GM12878 (cell line): ENCODE results near the gene GPR17. TPM values are rescaled to one million over a fixed set of nuclear protein-coding genes. Genes with fewer than 3 reads are reported as not detected.

Experiments used
- ATAC-seq: fragments of 200-7000 bp; cut with Tn5 transposase; 3 replicates; pipeline ENCODE4 v1.9.1; 2020; ENCODE audit warnings: mild to moderate bottlenecking, moderate library complexity
- BruUV-seq: library from RNA; stranded (reverse); fragments of 400-500 nt; replicated peaks from 2 replicates; lab custom pipeline; 2021; lab: Mats Ljungman, UMichigan
- CTCF ChIA-PET: fragments of 300-600 bp; sonication (Branson Sonifier 250); formaldehyde crosslinking; extraction: SDS; loops from one replicate; lab custom pipeline; 2021; ENCODE audit warnings: inconsistent platforms; lab: Yijun Ruan, JAX
- POLR2A ChIA-PET: fragments of 350-600 bp; formaldehyde crosslinking; extraction: SDS; loops from one replicate; lab custom pipeline; 2021; ENCODE audit warnings: inconsistent platforms; lab: Charles Lee
- RAD21 ChIA-PET: fragments of 300-600 bp; sonication (Branson Sonifier 250); formaldehyde crosslinking; loops from one replicate; lab custom pipeline; 2023; ENCODE audit warnings: antibody characterized with exemption; ENCODE audit not compliant: unreplicated experiment; lab: Charles Lee
- SMC1A ChIA-PET: fragments of 300-600 bp; sonication (Branson Sonifier 250); formaldehyde crosslinking; loops from one replicate; lab custom pipeline; 2023; ENCODE audit not compliant: unreplicated experiment, uncharacterized antibody; lab: Charles Lee
- DNase-seq: peaks from one replicate; pipeline ENCODE4 v3.0.0-alpha.2; 2011; ENCODE audit warnings: low read depth, low spot score
- FAIRE-seq: peaks from 3 replicates; lab custom pipeline; 2011; peaks lifted over from hg19 to GRCh38; lab: Jason Lieb, UNC
- H2AFZ ChIP-seq: 2 replicates; pipeline ENCODE4 v1.6.0; 2011; ENCODE audit warnings: low read depth, low read length, control low read depth; ENCODE audit not compliant: control insufficient read depth
- H3K27ac ChIP-seq: 2 replicates; pipeline ENCODE4 v1.5.1; 2011; ENCODE audit warnings: control low read depth; ENCODE audit not compliant: control insufficient read depth, insufficient read depth
- H3K27me3 ChIP-seq, 2 experiments: replicated peaks in 1 of 2; 2 replicates each; pipeline versions ENCODE4 v1.6.0 to v1.6.1; 2011; ENCODE audit warnings: low read length in 1 of 2; ENCODE audit not compliant: control insufficient read depth in 2 of 2, insufficient read depth in 2 of 2
- H3K36me3 ChIP-seq, 2 experiments: 2 replicates each; pipeline ENCODE4 v1.5.1; 2011; ENCODE audit warnings: low read length in 1 of 2; ENCODE audit not compliant: control insufficient read depth in 2 of 2, insufficient read depth in 2 of 2
- H3K4me1 ChIP-seq: 2 replicates; pipeline ENCODE4 v1.6.1; 2011; ENCODE audit warnings: mild to moderate bottlenecking, low read length, moderate library complexity, mixed read lengths; ENCODE audit not compliant: control insufficient read depth, insufficient read depth
- H3K4me2 ChIP-seq: 2 replicates; pipeline ENCODE4 v1.6.0; 2011; ENCODE audit warnings: control low read depth; ENCODE audit not compliant: control insufficient read depth, insufficient read depth
- H3K4me3 ChIP-seq: fragments of 200-600 bp; sonication (generic); 2 replicates; pipeline ENCODE4 v1.5.1; 2016
- H3K79me2 ChIP-seq: 2 replicates; pipeline ENCODE4 v1.6.0; 2011; ENCODE audit warnings: low read length; ENCODE audit not compliant: control insufficient read depth, insufficient read depth
- H3K9ac ChIP-seq: 2 replicates; pipeline ENCODE4 v1.8.0; 2011; ENCODE audit warnings: low read length, control low read depth, mixed read lengths; ENCODE audit not compliant: control insufficient read depth, insufficient read depth
- H3K9me3 ChIP-seq: replicated peaks from 3 replicates; pipeline ENCODE4 v1.5.1; 2011; ENCODE audit warnings: mild to moderate bottlenecking, low read length; ENCODE audit not compliant: control insufficient read depth, insufficient read depth
- H4K20me1 ChIP-seq: 2 replicates; pipeline ENCODE4 v1.6.0; 2011; ENCODE audit not compliant: control insufficient read depth, insufficient read depth
- CBFB ChIP-seq: IDR thresholded peaks from 2 replicates; pipeline ENCODE4 v1.6.1; 2016; ENCODE audit warnings: antibody characterized with exemption, low read depth
- MEF2A ChIP-seq: IDR thresholded peaks from 2 replicates; pipeline ENCODE4 v1.6.1; 2011; ENCODE audit warnings: low read depth, mild to moderate bottlenecking, low read length, moderate library complexity; ENCODE audit not compliant: insufficient read depth
- MTA2 ChIP-seq: fragments of 450-650 bp; IDR thresholded peaks from 2 replicates; pipeline ENCODE4 v1.6.1; 2016; ENCODE audit warnings: low read depth, mild to moderate bottlenecking, moderate library complexity
- NBN ChIP-seq: fragments of 450-650 bp; IDR thresholded peaks from 2 replicates; pipeline ENCODE4 v1.6.1; 2016
- NFIC ChIP-seq: IDR thresholded peaks from 2 replicates; pipeline ENCODE4 v1.6.1; 2012; ENCODE audit warnings: low read depth, mild to moderate bottlenecking, inconsistent platforms, low read length, moderate library complexity
- RELA ChIP-seq: fragments of 450-650 bp; IDR thresholded peaks from 2 replicates; pipeline ENCODE4 v1.8.0; 2014; ENCODE audit warnings: borderline replicate concordance; ENCODE audit not compliant: partially characterized antibody
- SRF ChIP-seq, 2 experiments: IDR thresholded peaks; 2 replicates each; pipeline ENCODE4 v1.6.1; 2011; ENCODE audit warnings: low read depth in 2 of 2, low read length in 2 of 2, mild to moderate bottlenecking in 1 of 2, moderate library complexity in 1 of 2
- TCF12 ChIP-seq: IDR thresholded peaks from 2 replicates; pipeline ENCODE4 v1.6.1; 2011; ENCODE audit warnings: low read depth, mild to moderate bottlenecking, low read length
- WGBS: methylation state at CpG from one replicate; pipeline ENCODE4 v1.1.6; 2016; ENCODE audit warnings: low lambda C conversion rate; ENCODE audit not compliant: insufficient replicate concordance, insufficient coverage; ENCODE audit errors: missing lambda C conversion rate; 5-methylcytosine and 5-hydroxymethylcytosine counted together
- in situ Hi-C: fragments of 300-500 bp; cut with MboI; formaldehyde crosslinking; loops from 9 replicates; pipeline ENCODE4 v1.14.3; 2018; ENCODE audit warnings: mixed read lengths
- intact Hi-C: fragments of 100-400 bp; cut with micrococcal nuclease; formaldehyde crosslinking; loops from one replicate; pipeline ENCODE4 v1.14.2; 2022; ENCODE audit not compliant: unreplicated experiment
- polyA plus RNA-seq, 11 experiments: library from polyadenylated mRNA; depleted of rRNA in 4 of 11; unstranded in 6 of 11; stranded (reverse) in 5 of 11; fragments of >200 nt; fragmentation: Nextera tagmentation in 4 of 11; fragmentation: Illumina TruSeq in 1 of 11; extraction: Ambion mirVana in 4 of 11; extraction: Trizol in 1 of 11; gene quantifications; 1 replicate in 1 of 11; 2 replicates in 10 of 11; pipeline versions ENCODE4 v1.2.1 to v1.2.3, GENCODE V29; 2011 to 2016; ENCODE audit warnings: inconsistent platforms in 2 of 11, missing spikeins in 2 of 11, low read depth in 1 of 11
- total RNA-seq, 4 experiments: library from RNA; depleted of rRNA in 3 of 4; stranded (reverse); fragments of >200 nt in 3 of 4; fragmentation: Illumina TruSeq in 1 of 4; extraction: Trizol in 1 of 4; gene quantifications; 2 replicates each; pipeline versions ENCODE4 v1.2.1 to v1.2.3, GENCODE V29; 2013 to 2021
- TF ChIP-seq, protein P1 (sequence below): fragments of 450-650 bp; formaldehyde crosslinking; IDR thresholded peaks from 2 replicates; pipeline ENCODE4 v1.4.0; 2022; ENCODE audit warnings: mild to moderate bottlenecking, moderate library complexity
- TF ChIP-seq, protein P2 (sequence below): fragments of 450-650 bp; IDR thresholded peaks from 2 replicates; pipeline ENCODE4 v1.6.1; 2017; ENCODE audit warnings: antibody characterized with exemption, mild to moderate bottlenecking, moderate library complexity

The GPR17 gene
- total and polyA plus RNA-seq, 10 of the 15 experiments (the other 5 are each of a cell fraction or from before 2014, with no cell fraction given), result not detected

GRCh38 chr2:127615511-127616166, 30.3 kb upstream of the GPR17 start:
- DNase-seq (no peak), ATAC-seq (no peak), FAIRE-seq (no peak)
- Histone ChIP-seq H3K9me3 (no peaks in the 10 kb centered on the region; the same call in 2 of the 3 replicates), H2AFZ (no peak overlapping the region), H3K27me3 (no peaks in the 10 kb centered on the region; a peak in 1 of 4 replicates), H3K9ac (no peak overlapping the region), H3K36me3 (no peaks in the 10 kb centered on the region), H3K79me2 (no peaks in the 10 kb centered on the region), H3K4me2 (no peak overlapping the region), H4K20me1 (no peaks in the 10 kb centered on the region), H3K4me1 (no peaks in the 10 kb centered on the region), H3K27ac (no peak overlapping the region), H3K4me3 (no peak overlapping the region)
- WGBS, result 63% methylated on average over 18 of the region's 18 CpGs
- no TSS peak for BruUV-seq
- intact Hi-C loops (no loop called here), in situ Hi-C loops (no loop called here)
- SMC1A ChIA-PET, result interaction anchor here (0.7 kb wide), 1 partner anchor 137 kb away, joined by 3 read pairs; no protein-coding TSS in a partner anchor
- RAD21 ChIA-PET, result no interaction called here
- TF ChIP-seq MEF2A, result no peak
- TF ChIP-seq TCF12, result no peak
- POLR2A ChIA-PET, result no interaction called here
- CTCF ChIA-PET, result interaction anchor here (0.6 to 1.0 kb wide), 2 partner anchors 24 to 159 kb away, joined by 3 read pairs; no protein-coding TSS in a partner anchor

GRCh38 chr2:127618551-127619202, 27.3 kb upstream of the GPR17 start:
- CTCF ChIA-PET, result no interaction called here
- RAD21 ChIA-PET, result interaction anchor here (0.7 kb wide), 1 partner anchor 1064 kb away, joined by 3 read pairs; no protein-coding TSS in a partner anchor
- POLR2A ChIA-PET, result no interaction called here
- Histone ChIP-seq H3K4me3 (no peak overlapping the region), H3K27ac (no peak overlapping the region), H3K79me2 (no peaks in the 10 kb centered on the region), H3K4me2 (no peak overlapping the region), H3K27me3 (no peaks in the 10 kb centered on the region; a peak in 1 of 4 replicates), H3K9me3 (no peaks in the 10 kb centered on the region; the same call in 2 of the 3 replicates), H3K9ac (no peak overlapping the region), H4K20me1 (no peaks in the 10 kb centered on the region), H3K4me1 (no peaks in the 10 kb centered on the region), H3K36me3 (no peaks in the 10 kb centered on the region), H2AFZ (no peak overlapping the region)
- in situ Hi-C loops, result no loop called here
- WGBS, result 65% methylated on average over 6 of the region's 7 CpGs
- DNase-seq, result no peak
- no TSS peak for BruUV-seq
- no peak for FAIRE-seq
- no peak for ATAC-seq
- SMC1A ChIA-PET, result no interaction called here
- intact Hi-C loops, result no loop called here
- TF ChIP-seq RELA (no peak), NFIC (no peak), SRF (IDR thresholded peaks at IDR 0.05; ENCODE audit: low read depth in 2 of 2, low read length in 2 of 2) (no peak), NBN (no peak), CBFB (no peak), MTA2 (no peak)
- TF ChIP-seq, protein P1, sequence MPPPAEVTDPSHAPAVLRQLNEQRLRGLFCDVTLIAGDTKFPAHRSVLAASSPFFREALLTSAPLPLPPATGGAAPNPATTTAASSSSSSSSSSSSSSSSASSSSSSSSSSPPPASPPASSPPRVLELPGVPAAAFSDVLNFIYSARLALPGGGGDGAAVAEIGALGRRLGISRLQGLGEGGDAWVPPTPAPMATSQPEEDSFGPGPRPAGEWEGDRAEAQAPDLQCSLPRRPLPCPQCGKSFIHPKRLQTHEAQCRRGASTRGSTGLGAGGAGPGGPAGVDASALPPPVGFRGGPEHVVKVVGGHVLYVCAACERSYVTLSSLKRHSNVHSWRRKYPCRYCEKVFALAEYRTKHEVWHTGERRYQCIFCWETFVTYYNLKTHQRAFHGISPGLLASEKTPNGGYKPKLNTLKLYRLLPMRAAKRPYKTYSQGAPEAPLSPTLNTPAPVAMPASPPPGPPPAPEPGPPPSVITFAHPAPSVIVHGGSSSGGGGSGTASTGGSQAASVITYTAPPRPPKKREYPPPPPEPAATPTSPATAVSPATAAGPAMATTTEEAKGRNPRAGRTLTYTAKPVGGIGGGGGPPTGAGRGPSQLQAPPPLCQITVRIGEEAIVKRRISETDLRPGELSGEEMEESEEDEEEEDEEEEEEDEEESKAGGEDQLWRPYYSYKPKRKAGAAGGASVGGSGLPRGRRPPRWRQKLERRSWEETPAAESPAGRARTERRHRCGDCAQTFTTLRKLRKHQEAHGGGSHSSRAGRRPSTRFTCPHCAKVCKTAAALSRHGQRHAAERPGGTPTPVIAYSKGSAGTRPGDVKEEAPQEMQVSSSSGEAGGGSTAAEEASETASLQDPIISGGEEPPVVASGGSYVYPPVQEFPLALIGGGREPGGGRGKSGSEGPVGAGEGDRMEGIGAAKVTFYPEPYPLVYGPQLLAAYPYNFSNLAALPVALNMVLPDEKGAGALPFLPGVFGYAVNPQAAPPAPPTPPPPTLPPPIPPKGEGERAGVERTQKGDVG (CRISPR knock-in tag), result no peak
- TF ChIP-seq, protein P2, sequence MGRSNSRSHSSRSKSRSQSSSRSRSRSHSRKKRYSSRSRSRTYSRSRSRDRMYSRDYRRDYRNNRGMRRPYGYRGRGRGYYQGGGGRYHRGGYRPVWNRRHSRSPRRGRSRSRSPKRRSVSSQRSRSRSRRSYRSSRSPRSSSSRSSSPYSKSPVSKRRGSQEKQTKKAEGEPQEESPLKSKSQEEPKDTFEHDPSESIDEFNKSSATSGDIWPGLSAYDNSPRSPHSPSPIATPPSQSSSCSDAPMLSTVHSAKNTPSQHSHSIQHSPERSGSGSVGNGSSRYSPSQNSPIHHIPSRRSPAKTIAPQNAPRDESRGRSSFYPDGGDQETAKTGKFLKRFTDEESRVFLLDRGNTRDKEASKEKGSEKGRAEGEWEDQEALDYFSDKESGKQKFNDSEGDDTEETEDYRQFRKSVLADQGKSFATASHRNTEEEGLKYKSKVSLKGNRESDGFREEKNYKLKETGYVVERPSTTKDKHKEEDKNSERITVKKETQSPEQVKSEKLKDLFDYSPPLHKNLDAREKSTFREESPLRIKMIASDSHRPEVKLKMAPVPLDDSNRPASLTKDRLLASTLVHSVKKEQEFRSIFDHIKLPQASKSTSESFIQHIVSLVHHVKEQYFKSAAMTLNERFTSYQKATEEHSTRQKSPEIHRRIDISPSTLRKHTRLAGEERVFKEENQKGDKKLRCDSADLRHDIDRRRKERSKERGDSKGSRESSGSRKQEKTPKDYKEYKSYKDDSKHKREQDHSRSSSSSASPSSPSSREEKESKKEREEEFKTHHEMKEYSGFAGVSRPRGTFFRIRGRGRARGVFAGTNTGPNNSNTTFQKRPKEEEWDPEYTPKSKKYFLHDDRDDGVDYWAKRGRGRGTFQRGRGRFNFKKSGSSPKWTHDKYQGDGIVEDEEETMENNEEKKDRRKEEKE, result no peak
